ENCODE data around the gene TEPSIN. TPM values are rescaled to one million over a fixed set of nuclear protein-coding genes. Genes with fewer than 3 reads are reported as not detected.

TEPSIN gene
- total and polyA plus RNA-seq, 2 donors (not counting 3 experiments of a cell fraction or from before 2014, with no cell fraction given), result 41.6 to 45.3 TPM

GRCh38 chr17:81233316-81233715 lies 5.5 kb downstream of the TEPSIN start:
- POLR2A ChIA-PET, result no interaction called here
- dilution Hi-C loops (cut with MboI; ENCODE audit: extremely low pct_ligation_motif_present, low sequenced_read_pairs) (no loop called here), intact Hi-C loops (cut with micrococcal nuclease) (no loop called here)
- CTCF ChIA-PET, result no interaction called here
- Histone ChIP-seq H3K27ac (ENCODE audit: insufficient read depth, low read depth, low read length) (no peak overlapping the region), H3K4me3 (replicated peaks in 1 of 3; ENCODE audit: insufficient read depth in 1 of 3, low read depth in 1 of 3, low read length in 3 of 3) (no peak overlapping the region), H4K20me1 (replicated peaks; ENCODE audit: control insufficient read depth, extremely low read depth, insufficient read depth, low read length) (no peaks in the 10 kb centered on the region), H3K4me1 (ENCODE audit: control insufficient read depth, extremely low read depth, insufficient read depth, low read length) (no peaks in the 10 kb centered on the region), H3K79me2 (ENCODE audit: control insufficient read depth, insufficient read depth, low read length) (peaks cover 5% of the 10 kb centered on the region), H3K9ac (replicated peaks; ENCODE audit: extremely low read depth, insufficient read depth, low read length) (no peak overlapping the region), H2AFZ (ENCODE audit: low read depth, low read length) (no peak overlapping the region), H3K27me3 (ENCODE audit: control insufficient read depth in 2 of 2, insufficient read depth in 2 of 2, low read length in 2 of 2) (no peaks in the 10 kb centered on the region), H3K9me1 (replicated peaks; ENCODE audit: control insufficient read depth, extremely low read depth, insufficient read depth, low read length) (no peaks in the 10 kb centered on the region), H3K36me3 (ENCODE audit: control insufficient read depth in 2 of 2, extremely low read depth in 1 of 2, insufficient read depth in 2 of 2, low read length in 2 of 2) (peaks cover 0 to 41% of the 10 kb centered on the region in 2 experiments), H3K4me2 (ENCODE audit: insufficient read depth, low read length) (no peak overlapping the region), H3K9me3 (replicated peaks; ENCODE audit: control insufficient read depth, insufficient read depth, low read length) (no peaks in the 10 kb centered on the region)
- DNase-seq (ENCODE audit: low read depth, low spot score) (no peak), FAIRE-seq (no peak)
- BruUV-seq (replicated peaks), result no TSS peak
- no peak for TF ChIP-seq CTCF (IDR thresholded peaks at IDR 0.05; ENCODE audit: extremely low read depth in 1 of 2, insufficient read depth in 1 of 2, low read depth in 1 of 2, low read length in 2 of 2)
- no peak for TF ChIP-seq GATA2 (IDR thresholded peaks at IDR 0.05; ENCODE audit: insufficient read depth, insufficient read length, low read depth, low read length)
- no peak for TF ChIP-seq MYC (IDR thresholded peaks at IDR 0.05; ENCODE audit: low read depth, low read length)
- no peak for TF ChIP-seq FOS (IDR thresholded peaks at IDR 0.05; ENCODE audit: borderline replicate concordance, insufficient read depth, low read length)
- TF ChIP-seq MAX (IDR thresholded peaks at IDR 0.05; ENCODE audit: insufficient read depth, insufficient read length), result no peak
- TF ChIP-seq JUN (IDR thresholded peaks at IDR 0.05; ENCODE audit: borderline replicate concordance, insufficient read depth, insufficient read length, low read depth), result no peak
- no peak for TF ChIP-seq POLR2A (IDR thresholded peaks at IDR 0.05; ENCODE audit: low read depth, low read length)
- no peak for TF ChIP-seq POLR2AphosphoS5 (IDR thresholded peaks at IDR 0.05; ENCODE audit: insufficient read depth, low read depth, low read length)
- no peak for TF ChIP-seq EZH2 (IDR thresholded peaks at IDR 0.05; ENCODE audit: borderline replicate concordance, low read depth, low read length, severe bottlenecking)

Data from endothelial cell of umbilical vein (primary cell).